PC-3 (cell line): ENCODE data around the gene PLCL2. TPM values are rescaled to one million over a fixed set of nuclear protein-coding genes. Genes with fewer than 3 reads are reported as not detected.

Source experiments
- ATAC-seq: fragments of 200-7000 bp; cut with Tn5 transposase; 2 replicates; pipeline ENCODE4 v1.9.1; 2020; ENCODE audit warnings: mild to moderate bottlenecking, moderate library complexity
- BruUV-seq: library from RNA; stranded (reverse); fragments of 400-500 nt; replicated peaks from 2 replicates; lab custom pipeline; 2021; lab: Mats Ljungman, UMichigan
- CTCF ChIA-PET: fragments of 300-600 bp; sonication (Branson Sonifier 250); formaldehyde crosslinking; loops from one replicate; lab custom pipeline; 2022; ENCODE audit warnings: antibody characterized with exemption; lab: Charles Lee
- POLR2A ChIA-PET: fragments of 300-600 bp; sonication (Branson Sonifier 250); formaldehyde crosslinking; loops from one replicate; lab custom pipeline; 2022; ENCODE audit warnings: antibody characterized with exemption; ENCODE audit not compliant: unreplicated experiment; lab: Charles Lee
- DNase-seq: peaks from one replicate; pipeline ENCODE4 v3.0.0-alpha.2; 2015
- H2AFZ ChIP-seq: fragments of 300-600 bp; sonication (generic); 2 replicates; pipeline ENCODE4 v1.6.0; 2016; ENCODE audit warnings: antibody characterized with exemption, low read length
- H3F3A ChIP-seq: fragments of 300-600 bp; sonication (generic); one replicate; pipeline ENCODE4 v1.6.0; 2017; ENCODE audit warnings: antibody characterized with exemption, low read length, control low read depth, mild to moderate bottlenecking; ENCODE audit not compliant: unreplicated experiment
- H3K27ac ChIP-seq: fragments of 300-600 bp; sonication (generic); 2 replicates; pipeline ENCODE4 v1.5.1; 2016; ENCODE audit warnings: mild to moderate bottlenecking, low read length
- H3K27me3 ChIP-seq: fragments of 300-600 bp; sonication (generic); 2 replicates; pipeline ENCODE4 v1.6.1; 2016; ENCODE audit warnings: low read length, mixed read lengths
- H3K36me3 ChIP-seq: fragments of 300-600 bp; sonication (generic); 2 replicates; pipeline ENCODE4 v1.6.1; 2016; ENCODE audit warnings: low read depth, mixed run types, low read length, mixed read lengths
- H3K4me1 ChIP-seq: fragments of 300-600 bp; sonication (generic); 2 replicates; pipeline ENCODE4 v1.5.1; 2016; ENCODE audit warnings: low read length; ENCODE audit not compliant: insufficient read depth
- H3K4me2 ChIP-seq: fragments of 300-600 bp; sonication (generic); 2 replicates; pipeline ENCODE4 v1.6.0; 2016; ENCODE audit warnings: low read length
- H3K4me3 ChIP-seq: fragments of 300-600 bp; sonication (generic); 2 replicates; pipeline ENCODE4 v1.5.1; 2016; ENCODE audit warnings: mild to moderate bottlenecking, low read length, mixed read lengths
- H3K79me2 ChIP-seq: fragments of 300-600 bp; sonication (generic); 2 replicates; pipeline ENCODE4 v1.6.1; 2017; ENCODE audit warnings: low read length, mixed read lengths
- H3K9ac ChIP-seq: fragments of 300-600 bp; sonication (generic); 2 replicates; pipeline ENCODE4 v1.6.0; 2016; ENCODE audit warnings: mild to moderate bottlenecking, low read length
- H3K9me2 ChIP-seq: fragments of 300-600 bp; sonication (generic); replicated peaks from 2 replicates; pipeline ENCODE4 v1.6.1; 2016; ENCODE audit warnings: mixed run types, low read length, mixed read lengths
- H3K9me3 ChIP-seq: fragments of 300-600 bp; sonication (generic); 2 replicates; pipeline ENCODE4 v1.6.1; 2016; ENCODE audit warnings: low read length, mixed read lengths
- H4K20me1 ChIP-seq: fragments of 300-600 bp; sonication (generic); 2 replicates; pipeline ENCODE4 v1.6.1; 2016; ENCODE audit warnings: low read length, mixed read lengths
- EZH2 ChIP-seq: fragments of 300-600 bp; sonication (generic); IDR thresholded peaks from one replicate; pipeline ENCODE4 v1.6.1; 2017; ENCODE audit warnings: antibody characterized with exemption, mild to moderate bottlenecking, low read length; ENCODE audit not compliant: unreplicated experiment
- EZH2phosphoT487 ChIP-seq: fragments of 300-600 bp; sonication (generic); IDR thresholded peaks from 2 replicates; pipeline ENCODE4 v1.6.1; 2018; ENCODE audit warnings: mild to moderate bottlenecking, antibody characterized with exemption, low read length, borderline replicate concordance
- intact Hi-C: fragments of 100-400 bp; cut with micrococcal nuclease; formaldehyde crosslinking; loops from 2 replicates; pipeline ENCODE4 v1.9.0; 2023
- total RNA-seq: library from RNA; depleted of rRNA; stranded (reverse); fragments of >200 nt; gene quantifications from 2 replicates; pipeline ENCODE4 v1.2.3, GENCODE V29; 2014
- TF ChIP-seq, protein P1 (sequence below): fragments of 300-600 bp; sonication (generic); conservative IDR thresholded peaks from 2 replicates; pipeline ENCODE4 v1.5.1; 2017; ENCODE audit warnings: antibody characterized with exemption, low read depth, mild to moderate bottlenecking, low read length

PLCL2 gene
- total RNA-seq, 1 experiment from 2014 or later: 9.8 TPM

DNA sequence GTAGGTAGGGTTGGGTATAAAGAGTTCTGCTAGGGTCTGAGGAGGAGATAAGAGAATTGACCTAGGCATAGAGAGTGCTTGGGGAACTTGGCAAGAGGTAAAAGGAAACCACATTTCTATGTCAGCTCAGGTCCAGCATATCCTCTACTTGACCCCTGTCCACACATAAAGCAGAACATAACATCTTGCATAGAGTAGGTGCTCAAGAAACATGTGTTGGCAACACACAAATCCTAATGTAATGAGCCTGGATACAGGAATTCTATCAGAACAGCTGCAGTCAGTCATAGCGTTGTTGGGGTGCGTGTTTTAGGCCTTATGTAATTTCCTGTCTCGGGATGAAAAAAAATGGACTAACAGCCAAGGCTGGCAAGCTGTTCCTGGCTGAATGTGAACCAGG lies 35.0 kb upstream of the PLCL2 start:
- Histone ChIP-seq H3F3A (no peaks in the 10 kb centered on the region), H3K27ac (no peak overlapping the region), H2AFZ (no peak overlapping the region), H3K4me3 (no peak overlapping the region), H4K20me1 (no peaks in the 10 kb centered on the region), H3K4me2 (no peak overlapping the region), H3K27me3 (no peaks in the 10 kb centered on the region), H3K9me3 (no peaks in the 10 kb centered on the region), H3K79me2 (no peaks in the 10 kb centered on the region), H3K9ac (no peak overlapping the region), H3K36me3 (no peaks in the 10 kb centered on the region), H3K4me1 (no peaks in the 10 kb centered on the region), H3K9me2 (no peaks in the 10 kb centered on the region)
- ChIA-PET CTCF (no interaction called here), POLR2A (no interaction called here)
- intact Hi-C loops: no loop called here
- ATAC-seq (no peak), DNase-seq (no peak)
- BruUV-seq: no TSS peak
- TF ChIP-seq, protein P1, sequence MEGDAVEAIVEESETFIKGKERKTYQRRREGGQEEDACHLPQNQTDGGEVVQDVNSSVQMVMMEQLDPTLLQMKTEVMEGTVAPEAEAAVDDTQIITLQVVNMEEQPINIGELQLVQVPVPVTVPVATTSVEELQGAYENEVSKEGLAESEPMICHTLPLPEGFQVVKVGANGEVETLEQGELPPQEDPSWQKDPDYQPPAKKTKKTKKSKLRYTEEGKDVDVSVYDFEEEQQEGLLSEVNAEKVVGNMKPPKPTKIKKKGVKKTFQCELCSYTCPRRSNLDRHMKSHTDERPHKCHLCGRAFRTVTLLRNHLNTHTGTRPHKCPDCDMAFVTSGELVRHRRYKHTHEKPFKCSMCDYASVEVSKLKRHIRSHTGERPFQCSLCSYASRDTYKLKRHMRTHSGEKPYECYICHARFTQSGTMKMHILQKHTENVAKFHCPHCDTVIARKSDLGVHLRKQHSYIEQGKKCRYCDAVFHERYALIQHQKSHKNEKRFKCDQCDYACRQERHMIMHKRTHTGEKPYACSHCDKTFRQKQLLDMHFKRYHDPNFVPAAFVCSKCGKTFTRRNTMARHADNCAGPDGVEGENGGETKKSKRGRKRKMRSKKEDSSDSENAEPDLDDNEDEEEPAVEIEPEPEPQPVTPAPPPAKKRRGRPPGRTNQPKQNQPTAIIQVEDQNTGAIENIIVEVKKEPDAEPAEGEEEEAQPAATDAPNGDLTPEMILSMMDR: no peak
- TF ChIP-seq EZH2 (no peak), EZH2phosphoT487 (no peak)

DNA sequence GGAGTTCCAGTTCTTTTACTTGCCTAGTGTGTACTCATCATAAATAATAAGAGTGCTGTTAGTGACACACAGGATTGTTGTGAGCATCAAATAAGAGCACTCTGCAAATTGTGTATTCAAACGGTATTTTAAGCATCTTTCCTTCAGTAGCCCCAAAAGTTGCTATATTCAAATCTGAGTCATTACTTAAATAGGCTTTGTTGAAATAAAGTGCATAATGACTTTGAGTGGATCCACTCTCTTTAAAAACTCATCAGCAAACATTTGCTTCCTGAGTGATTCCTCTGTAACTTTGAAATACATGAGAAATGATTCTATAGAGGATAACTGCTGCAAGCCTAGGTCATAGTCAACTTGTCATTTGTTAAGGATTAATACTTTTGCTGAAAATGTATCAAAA lies 29.3 kb upstream of the PLCL2 start:
- Histone ChIP-seq H3K4me3 (no peak overlapping the region), H3F3A (no peaks in the 10 kb centered on the region), H4K20me1 (no peaks in the 10 kb centered on the region), H3K27me3 (no peaks in the 10 kb centered on the region), H2AFZ (no peak overlapping the region), H3K9me3 (no peaks in the 10 kb centered on the region), H3K9me2 (no peaks in the 10 kb centered on the region), H3K4me1 (no peaks in the 10 kb centered on the region), H3K36me3 (no peaks in the 10 kb centered on the region), H3K79me2 (no peaks in the 10 kb centered on the region), H3K4me2 (no peak overlapping the region), H3K27ac (no peak overlapping the region), H3K9ac (no peak overlapping the region)
- TF ChIP-seq EZH2 (no peak), EZH2phosphoT487 (no peak)
- TF ChIP-seq, protein P1: no peak
- intact Hi-C loops: no loop called here
- DNase-seq: no peak
- CTCF ChIA-PET: no interaction called here
- no TSS peak for BruUV-seq
- peak; percentile 92 for ATAC-seq
- POLR2A ChIA-PET: no interaction called here

DNA sequence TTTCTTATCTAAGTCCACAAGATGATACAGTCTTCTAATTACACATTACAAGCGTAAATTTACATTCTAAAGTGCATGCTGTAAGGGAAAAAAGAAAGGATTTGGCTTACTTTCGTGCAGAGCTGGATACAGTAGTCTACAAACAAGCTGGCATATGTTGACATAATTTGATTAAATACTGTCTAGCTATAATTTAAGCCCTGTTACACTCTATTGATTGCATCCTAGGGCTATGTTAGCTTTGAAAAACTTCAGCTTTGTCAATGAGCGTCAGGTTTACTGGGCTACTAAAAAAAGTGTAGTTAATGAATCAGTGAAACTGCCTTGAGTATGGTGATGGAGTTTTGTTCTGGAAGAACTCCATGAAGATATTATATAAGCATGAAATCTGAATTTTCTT lies 24.5 kb upstream of the PLCL2 start:
- Histone ChIP-seq H3K79me2 (no peaks in the 10 kb centered on the region), H3K4me2 (no peak overlapping the region), H3K9me2 (no peaks in the 10 kb centered on the region), H3K27me3 (no peaks in the 10 kb centered on the region), H3K36me3 (no peaks in the 10 kb centered on the region), H3F3A (peaks cover 5% of the 10 kb centered on the region), H3K4me1 (peaks cover 12% of the 10 kb centered on the region), H3K4me3 (no peak overlapping the region), H3K9ac (no peak overlapping the region), H4K20me1 (no peaks in the 10 kb centered on the region), H3K27ac (no peak overlapping the region), H2AFZ (no peak overlapping the region), H3K9me3 (no peaks in the 10 kb centered on the region)
- ATAC-seq: no peak
- TF ChIP-seq EZH2: no peak
- TF ChIP-seq, protein P1: no peak
- no peak for TF ChIP-seq EZH2phosphoT487
- ChIA-PET CTCF (no interaction called here), POLR2A (no interaction called here)
- DNase-seq: no peak
- no TSS peak for BruUV-seq
- intact Hi-C loops: no loop called here
